WTC11 (cell line): ENCODE results near the gene EMSY.

Experiments used
- CREB1 ChIP-seq: sonication (generic); formaldehyde crosslinking; IDR thresholded peaks from 2 replicates; pipeline ENCODE4 v1.8.0; 2023; ENCODE audit warnings: mild to moderate bottlenecking, missing genetic modification reagents
- TEAD4 ChIP-seq: sonication (generic); formaldehyde crosslinking; IDR thresholded peaks from 2 replicates; pipeline ENCODE4 v1.8.0; 2022; ENCODE audit warnings: mild to moderate bottlenecking, missing genetic modification reagents
- ZNF263 ChIP-seq: sonication (generic); formaldehyde crosslinking; IDR thresholded peaks from 2 replicates; pipeline ENCODE4 v1.8.1; 2022; ENCODE audit warnings: low read depth, mild to moderate bottlenecking, moderate library complexity, missing genetic modification reagents
- TF ChIP-seq, protein P1 (sequence below): fragments of 200-600 bp; IDR thresholded peaks from 2 replicates; pipeline ENCODE4 v1.8.0; 2022; ENCODE audit warnings: antibody characterized with exemption
- TF ChIP-seq, protein P2 (sequence below): sonication (generic); formaldehyde crosslinking; IDR thresholded peaks from 2 replicates; pipeline ENCODE4 v1.8.1; 2022; ENCODE audit warnings: low read depth, missing genetic modification reagents, borderline replicate concordance
- TF ChIP-seq, protein P3 (sequence below): sonication (generic); formaldehyde crosslinking; IDR thresholded peaks from 2 replicates; pipeline ENCODE4 v1.8.0; 2023; ENCODE audit warnings: mild to moderate bottlenecking, missing genetic modification reagents

DNA sequence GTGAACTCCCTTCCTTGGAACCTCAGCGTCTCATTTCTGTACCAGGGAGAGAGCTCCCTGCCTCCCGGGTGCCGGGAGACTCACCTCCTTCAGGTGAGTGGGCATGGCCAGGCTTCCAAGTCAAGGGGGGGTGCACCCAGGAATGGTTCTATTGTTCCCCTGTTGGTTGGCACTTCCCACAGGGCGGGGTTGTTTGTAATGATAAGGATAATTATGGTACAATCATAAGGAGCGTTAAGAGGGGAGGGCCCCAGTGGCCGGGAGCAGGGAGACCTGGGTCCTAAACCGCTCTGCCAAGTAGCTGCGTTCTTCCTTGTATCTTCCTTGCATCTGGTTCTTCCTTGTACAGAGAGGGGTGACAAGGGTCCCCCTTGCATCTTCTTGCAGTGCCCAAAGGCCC, 146.6 kb downstream of the EMSY start:
- TF ChIP-seq ZNF263 (CRISPR knock-in tag) (no peak), CREB1 (no peak), TEAD4 (no peak)
- TF ChIP-seq, protein P1, sequence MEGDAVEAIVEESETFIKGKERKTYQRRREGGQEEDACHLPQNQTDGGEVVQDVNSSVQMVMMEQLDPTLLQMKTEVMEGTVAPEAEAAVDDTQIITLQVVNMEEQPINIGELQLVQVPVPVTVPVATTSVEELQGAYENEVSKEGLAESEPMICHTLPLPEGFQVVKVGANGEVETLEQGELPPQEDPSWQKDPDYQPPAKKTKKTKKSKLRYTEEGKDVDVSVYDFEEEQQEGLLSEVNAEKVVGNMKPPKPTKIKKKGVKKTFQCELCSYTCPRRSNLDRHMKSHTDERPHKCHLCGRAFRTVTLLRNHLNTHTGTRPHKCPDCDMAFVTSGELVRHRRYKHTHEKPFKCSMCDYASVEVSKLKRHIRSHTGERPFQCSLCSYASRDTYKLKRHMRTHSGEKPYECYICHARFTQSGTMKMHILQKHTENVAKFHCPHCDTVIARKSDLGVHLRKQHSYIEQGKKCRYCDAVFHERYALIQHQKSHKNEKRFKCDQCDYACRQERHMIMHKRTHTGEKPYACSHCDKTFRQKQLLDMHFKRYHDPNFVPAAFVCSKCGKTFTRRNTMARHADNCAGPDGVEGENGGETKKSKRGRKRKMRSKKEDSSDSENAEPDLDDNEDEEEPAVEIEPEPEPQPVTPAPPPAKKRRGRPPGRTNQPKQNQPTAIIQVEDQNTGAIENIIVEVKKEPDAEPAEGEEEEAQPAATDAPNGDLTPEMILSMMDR = no peak
- TF ChIP-seq, protein P2, sequence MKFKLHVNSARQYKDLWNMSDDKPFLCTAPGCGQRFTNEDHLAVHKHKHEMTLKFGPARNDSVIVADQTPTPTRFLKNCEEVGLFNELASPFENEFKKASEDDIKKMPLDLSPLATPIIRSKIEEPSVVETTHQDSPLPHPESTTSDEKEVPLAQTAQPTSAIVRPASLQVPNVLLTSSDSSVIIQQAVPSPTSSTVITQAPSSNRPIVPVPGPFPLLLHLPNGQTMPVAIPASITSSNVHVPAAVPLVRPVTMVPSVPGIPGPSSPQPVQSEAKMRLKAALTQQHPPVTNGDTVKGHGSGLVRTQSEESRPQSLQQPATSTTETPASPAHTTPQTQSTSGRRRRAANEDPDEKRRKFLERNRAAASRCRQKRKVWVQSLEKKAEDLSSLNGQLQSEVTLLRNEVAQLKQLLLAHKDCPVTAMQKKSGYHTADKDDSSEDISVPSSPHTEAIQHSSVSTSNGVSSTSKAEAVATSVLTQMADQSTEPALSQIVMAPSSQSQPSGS (CRISPR knock-in tag) = no peak
- TF ChIP-seq, protein P3, sequence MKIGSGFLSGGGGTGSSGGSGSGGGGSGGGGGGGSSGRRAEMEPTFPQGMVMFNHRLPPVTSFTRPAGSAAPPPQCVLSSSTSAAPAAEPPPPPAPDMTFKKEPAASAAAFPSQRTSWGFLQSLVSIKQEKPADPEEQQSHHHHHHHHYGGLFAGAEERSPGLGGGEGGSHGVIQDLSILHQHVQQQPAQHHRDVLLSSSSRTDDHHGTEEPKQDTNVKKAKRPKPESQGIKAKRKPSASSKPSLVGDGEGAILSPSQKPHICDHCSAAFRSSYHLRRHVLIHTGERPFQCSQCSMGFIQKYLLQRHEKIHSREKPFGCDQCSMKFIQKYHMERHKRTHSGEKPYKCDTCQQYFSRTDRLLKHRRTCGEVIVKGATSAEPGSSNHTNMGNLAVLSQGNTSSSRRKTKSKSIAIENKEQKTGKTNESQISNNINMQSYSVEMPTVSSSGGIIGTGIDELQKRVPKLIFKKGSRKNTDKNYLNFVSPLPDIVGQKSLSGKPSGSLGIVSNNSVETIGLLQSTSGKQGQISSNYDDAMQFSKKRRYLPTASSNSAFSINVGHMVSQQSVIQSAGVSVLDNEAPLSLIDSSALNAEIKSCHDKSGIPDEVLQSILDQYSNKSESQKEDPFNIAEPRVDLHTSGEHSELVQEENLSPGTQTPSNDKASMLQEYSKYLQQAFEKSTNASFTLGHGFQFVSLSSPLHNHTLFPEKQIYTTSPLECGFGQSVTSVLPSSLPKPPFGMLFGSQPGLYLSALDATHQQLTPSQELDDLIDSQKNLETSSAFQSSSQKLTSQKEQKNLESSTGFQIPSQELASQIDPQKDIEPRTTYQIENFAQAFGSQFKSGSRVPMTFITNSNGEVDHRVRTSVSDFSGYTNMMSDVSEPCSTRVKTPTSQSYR (CRISPR knock-in tag) = no peak
